ENCODE data around the gene RNF144B. TPM values are rescaled to one million over a fixed set of nuclear protein-coding genes. Genes with fewer than 3 reads are reported as not detected.

The RNF144B gene
- total and polyA plus RNA-seq, 8 donors = 1.7 to 18.7 (median 6.1) TPM

- no peaks in the 10 kb centered on the region for H3K36me3 ChIP-seq
- DNase-seq (no peak), ATAC-seq (no peak), FAIRE-seq (no peak)
- no peak overlapping the region for H3K4me3 ChIP-seq
- peaks cover 0 to 4% (median 0%) of the 10 kb centered on the region in 3 donors for H3K4me1 ChIP-seq
- intact Hi-C loops (cut with DNase I) = no loop called here
- no peak for TF ChIP-seq CTCF (IDR thresholded peaks at IDR 0.05)
- H3K27me3 ChIP-seq = no peaks in the 10 kb centered on the region
- H3K27ac ChIP-seq = no peak overlapping the region
- H3K9me3 ChIP-seq = no peaks in the 10 kb centered on the region
- 45 to 55% methylated on average over 2 of the region's 2 CpGs for WGBS, 2 donors
These were observed 120.4 kb downstream of the RNF144B start for GRCh38 chr6:18507561-18507960.

- H3K9me3 ChIP-seq = no peaks in the 10 kb centered on the region
- ATAC-seq (no peak), DNase-seq (no peak), FAIRE-seq (no peak)
- no peaks in the 10 kb centered on the region for H3K27me3 ChIP-seq
- intact Hi-C loops (cut with DNase I) = no loop called here
- H3K4me1 ChIP-seq = no peaks in the 10 kb centered on the region
- WGBS, 2 donors = 75% methylated on average over 3 of the region's 3 CpGs
- no peak overlapping the region for H3K4me3 ChIP-seq
- TF ChIP-seq CTCF (IDR thresholded peaks at IDR 0.05) = no peak
- H3K36me3 ChIP-seq = no peaks in the 10 kb centered on the region
- no peak overlapping the region for H3K27ac ChIP-seq
These were observed 122.9 kb downstream of the RNF144B start for GRCh38 chr6:18509871-18510643.

DNA sequence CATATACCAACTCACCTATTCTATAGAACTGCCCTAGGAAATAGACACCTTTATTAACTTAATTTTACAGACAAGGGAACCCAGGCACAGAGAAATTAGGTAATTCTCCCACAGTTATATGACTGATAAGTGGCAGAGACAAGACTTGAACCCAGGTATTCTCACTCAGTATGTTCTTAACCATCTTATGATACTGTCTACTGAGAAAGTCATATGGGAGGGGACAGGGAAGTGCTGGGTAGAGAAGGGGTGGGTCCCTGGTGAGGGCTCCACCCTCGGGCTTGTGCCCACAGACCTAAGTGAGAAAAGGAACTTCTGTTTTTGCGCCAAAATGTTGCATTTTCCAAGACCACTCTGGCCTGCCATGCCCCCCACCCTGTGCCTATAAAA, 123.5 kb downstream of the RNF144B start:
- ATAC-seq = no peak
- intact Hi-C loops (cut with DNase I) = no loop called here
- H3K36me3 ChIP-seq = no peaks in the 10 kb centered on the region
- H3K9me3 ChIP-seq = no peaks in the 10 kb centered on the region
- no peak for TF ChIP-seq CTCF (IDR thresholded peaks at IDR 0.05)
- no peak for DNase-seq
- H3K27ac ChIP-seq = no peak overlapping the region
- H3K27me3 ChIP-seq = no peaks in the 10 kb centered on the region
- H3K4me3 ChIP-seq = no peak overlapping the region
- 68 to 80% methylated on average over 2 of the region's 2 CpGs for WGBS, 2 donors
- FAIRE-seq = no peak
- H3K4me1 ChIP-seq = no peaks in the 10 kb centered on the region

- intact Hi-C loops (cut with DNase I) = no loop called here
- Histone ChIP-seq H3K9me3 (no peaks in the 10 kb centered on the region), H3K36me3 (no peaks in the 10 kb centered on the region), H3K4me1 (no peaks in the 10 kb centered on the region), H3K27me3 (no peaks in the 10 kb centered on the region), H3K27ac (no peak overlapping the region), H3K4me3 (no peak overlapping the region)
- no peak for FAIRE-seq
- no peak for DNase-seq
- 83% methylated on average over 8 of the region's 8 CpGs for WGBS, 2 donors
- ATAC-seq = no peak
- TF ChIP-seq CTCF (IDR thresholded peaks at IDR 0.05) = no peak
These were observed 124.1 kb downstream of the RNF144B start for GRCh38 chr6:18511211-18511610.

DNA sequence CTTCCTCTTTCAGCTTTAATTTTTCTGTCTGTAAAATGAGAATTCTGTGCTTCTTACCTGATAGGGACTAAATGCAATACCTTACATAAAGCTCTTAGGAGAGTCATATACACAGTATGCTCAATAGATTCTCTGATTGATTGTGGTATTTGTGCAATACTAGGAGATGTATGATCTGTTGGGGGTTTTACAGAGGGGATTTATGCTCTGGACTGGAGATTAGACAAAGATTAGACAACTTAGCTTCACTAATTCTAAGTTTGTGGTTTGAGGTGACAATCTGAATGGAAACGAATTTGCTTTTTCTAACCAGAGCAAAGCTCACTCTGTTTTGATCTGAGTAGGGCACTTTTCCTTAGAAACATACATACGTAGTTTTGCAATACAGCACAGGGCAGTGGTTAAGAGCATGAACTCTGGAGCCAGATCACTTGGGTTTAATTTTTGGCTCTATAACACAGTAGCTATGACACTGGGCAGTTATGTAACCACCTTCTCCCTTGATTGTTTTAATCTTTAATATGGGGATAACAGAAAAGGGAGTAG, 126.2 kb downstream of the RNF144B start:
- Histone ChIP-seq H3K4me3 (no peak overlapping the region), H3K27me3 (no peaks in the 10 kb centered on the region), H3K9me3 (no peaks in the 10 kb centered on the region), H3K27ac (no peak overlapping the region), H3K4me1 (no peaks in the 10 kb centered on the region), H3K36me3 (no peaks in the 10 kb centered on the region)
- TF ChIP-seq CTCF (IDR thresholded peaks at IDR 0.05) = no peak
- no peak for DNase-seq
- WGBS, 2 donors = 81 to 86% methylated on average over 2 of the region's 2 CpGs
- intact Hi-C loops (cut with DNase I) = no loop called here
- no peak for FAIRE-seq
- ATAC-seq = no peak

All from pancreas (tissue), 10 donors.